HG03565 (cell line): ENCODE results near the gene B9D1.

Experiments
- ATAC-seq: cut with Tn5 transposase; IDR thresholded peaks from one replicate; pipeline ENCODE4 v1.9.1; 2021; ENCODE audit warnings: mild to moderate bottlenecking, moderate library complexity; ENCODE audit not compliant: unreplicated experiment

Gene B9D1

GRCh38 chr17:19388791-19389785, 26.6 kb upstream of the B9D1 start:
- ATAC-seq, result no peak

- no peak for ATAC-seq
Observed at GRCh38 chr17:19387921-19388521, 25.5 kb upstream of the B9D1 start.

- ATAC-seq, result no peak
Observed at GRCh38 chr17:19386974-19387920, 24.7 kb upstream of the B9D1 start, which contains the start of gene MFAP4. Gene MFAP4, minus strand, starts transcription at chr17:19387190. Its CDS starts 35 bp downstream, at chr17:19387155.

- no peak for ATAC-seq
Observed at GRCh38 chr17:19386051-19386929, 23.8 kb upstream of the B9D1 start.

GRCh38 chr17:19385521-19385983, 23.0 kb upstream of the B9D1 start:
- no peak for ATAC-seq

- ATAC-seq, result no peak
Observed at GRCh38 chr17:19384723-19385391, 22.3 kb upstream of the B9D1 start.

- no peak for ATAC-seq
Observed at GRCh38 chr17:19383681-19384470, 21.4 kb upstream of the B9D1 start.

- no peak for ATAC-seq
Observed at GRCh38 chr17:19382531-19383444, 20.3 kb upstream of the B9D1 start.

- no peak for ATAC-seq
Observed at GRCh38 chr17:19381741-19382444, 19.4 kb upstream of the B9D1 start.

GRCh38 chr17:19381361-19381740, 18.8 kb upstream of the B9D1 start:
- no peak for ATAC-seq

GRCh38 chr17:19380481-19381301, 18.2 kb upstream of the B9D1 start:
- ATAC-seq, result no peak

GRCh38 chr17:19379361-19380065, 17.0 kb upstream of the B9D1 start:
- ATAC-seq, result no peak

GRCh38 chr17:19378416-19379360, 16.2 kb upstream of the B9D1 start, which contains the start of gene MAPK7:
Gene MAPK7, plus strand, starts transcription at chr17:19378498. Its CDS starts 403 bp downstream, at chr17:19378901.
- no peak for ATAC-seq
